Naive thymus-derived CD4-positive, alpha-beta T cell (primary cell): ENCODE results near the gene TAF3. TPM values are rescaled to one million over a fixed set of nuclear protein-coding genes. Genes with fewer than 3 reads are reported as not detected.

ENCODE experiments used
- ATAC-seq: fragments of 150-1000 bp; cut with Tn5 transposase; 2 replicates; pipeline ENCODE4 v1.10.0; 2021; ENCODE audit warnings: mild to moderate bottlenecking, moderate library complexity
- CTCF ChIA-PET: fragments of 350-600 bp; sonication (Branson Sonifier 250); formaldehyde crosslinking; loops from one replicate; lab custom pipeline; 2021; ENCODE audit warnings: antibody characterized with exemption; lab: Charles Lee
- POLR2A ChIA-PET: fragments of 350-600 bp; sonication (Branson Sonifier 250); formaldehyde crosslinking; loops from one replicate; lab custom pipeline; 2021; ENCODE audit warnings: antibody characterized with exemption, inconsistent platforms; lab: Charles Lee
- DNase-seq, 9 donors: peaks; one replicate each; pipeline versions ENCODE4 v3.0.0 to v3.0.0-alpha.2; 2020 to 2022; ENCODE audit warnings: mixed read lengths in 1 of 9
- H3K27ac ChIP-seq: one replicate; pipeline ENCODE4 v1.7.0; 2013; ENCODE audit warnings: mild to moderate bottlenecking, low read depth, low read length, moderate library complexity
- H3K27me3 ChIP-seq, 2 donors: one replicate each; pipeline ENCODE4 v1.7.0; 2013; ENCODE audit warnings: low read length in 2 of 2, mild to moderate bottlenecking in 2 of 2, moderate library complexity in 2 of 2; ENCODE audit not compliant: control insufficient read depth in 2 of 2, insufficient read depth in 2 of 2
- H3K36me3 ChIP-seq, 3 experiments: 1 replicate in 2 of 3; 2 replicates in 1 of 3; pipeline ENCODE4 v1.7.0; 2013; ENCODE audit warnings: low read length in 3 of 3, mild to moderate bottlenecking in 3 of 3, moderate library complexity in 1 of 3; ENCODE audit not compliant: insufficient read depth in 3 of 3, control insufficient read depth in 2 of 3
- H3K4me1 ChIP-seq, 2 donors: one replicate each; pipeline ENCODE4 v1.7.0; 2013; ENCODE audit warnings: low read length in 2 of 2, mild to moderate bottlenecking in 2 of 2, moderate library complexity in 1 of 2; ENCODE audit not compliant: control insufficient read depth in 2 of 2, insufficient read depth in 2 of 2
- H3K4me3 ChIP-seq: 2 replicates; pipeline ENCODE4 v1.7.0; 2013; ENCODE audit warnings: mild to moderate bottlenecking, low read length
- H3K9me3 ChIP-seq, 3 experiments: 1 replicate in 2 of 3; 2 replicates in 1 of 3; pipeline ENCODE4 v1.7.0; 2013; ENCODE audit warnings: low read length in 3 of 3; ENCODE audit not compliant: control insufficient read depth in 2 of 3
- H3K27ac Mint-ChIP-seq, 9 donors: one replicate each; pipeline ENCODE4 v1.8.0; 2020 to 2022; ENCODE audit warnings: mixed read lengths in 9 of 9, mild to moderate bottlenecking in 8 of 9, moderate library complexity in 5 of 9, inconsistent platforms in 2 of 9
- H3K27me3 Mint-ChIP-seq, 5 donors: one replicate each; pipeline ENCODE4 v1.8.0; 2021 to 2022; ENCODE audit warnings: mixed read lengths in 5 of 5, mild to moderate bottlenecking in 1 of 5
- H3K36me3 Mint-ChIP-seq, 5 donors: one replicate each; pipeline ENCODE4 v1.8.0; 2020 to 2022; ENCODE audit warnings: mixed read lengths in 5 of 5, mild to moderate bottlenecking in 3 of 5, inconsistent platforms in 1 of 5
- H3K4me1 Mint-ChIP-seq, 7 donors: one replicate each; pipeline ENCODE4 v1.8.0; 2020 to 2022; ENCODE audit warnings: mixed read lengths in 7 of 7, mild to moderate bottlenecking in 3 of 7, inconsistent platforms in 1 of 7
- H3K4me3 Mint-ChIP-seq, 10 donors: one replicate each; pipeline ENCODE4 v1.8.0; 2020 to 2022; ENCODE audit warnings: mild to moderate bottlenecking in 10 of 10, mixed read lengths in 10 of 10, moderate library complexity in 6 of 10, inconsistent platforms in 2 of 10
- H3K9me3 Mint-ChIP-seq, 11 donors: one replicate each; pipeline ENCODE4 v1.8.0; 2020 to 2022; ENCODE audit warnings: mixed read lengths in 11 of 11, mild to moderate bottlenecking in 4 of 11, inconsistent platforms in 1 of 11, moderate library complexity in 1 of 11
- intact Hi-C, 2 donors: fragments of 100-400 bp; cut with micrococcal nuclease; formaldehyde crosslinking; loops; one replicate each; pipeline ENCODE4 v1.15.1; 2023
- polyA plus RNA-seq, 2 donors: library from polyadenylated mRNA; unstranded; fragments of 300-500 nt; fragmentation: Illumina TruSeq; gene quantifications; one replicate each; pipeline ENCODE4 v1.2.3, GENCODE V29; 2021
- total RNA-seq, 6 experiments: library from RNA in 5 of 6; stranded (reverse) in 5 of 6; gene quantifications; 1 replicate in 5 of 6; 2 replicates in 1 of 6; pipeline ENCODE4 v1.2.3 and lab custom pipeline; 2021 to 2026

TAF3 gene
- total and polyA plus RNA-seq, 7 experiments from 2014 or later, result 12.2 to 23.9 (median 18.8) TPM

DNA sequence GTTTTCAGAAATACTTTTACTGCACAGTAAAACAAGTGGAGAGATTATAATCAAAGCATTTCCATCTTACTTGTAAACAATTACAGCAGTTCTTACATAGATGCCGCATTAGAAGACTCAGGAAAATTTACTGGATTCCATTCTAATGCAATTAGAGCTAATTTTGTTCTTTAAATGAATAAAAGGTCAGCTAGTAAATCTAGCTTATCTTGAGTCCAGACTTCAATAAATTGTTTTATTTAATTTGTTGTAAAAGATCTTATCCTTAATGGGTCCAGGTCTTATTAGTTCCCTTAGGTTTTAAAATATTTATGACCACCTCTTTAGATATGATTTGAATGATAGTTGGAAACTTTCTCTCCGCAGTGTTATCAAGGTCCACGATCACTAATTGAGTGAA, 166.0 kb downstream of the TAF3 start:
- Mint-ChIP-seq H3K36me3 (peaks cover 10 to 66% (median 41%) of the 10 kb centered on the region in 5 donors), H3K27me3 (no peaks in the 10 kb centered on the region), H3K9me3 (no peaks in the 10 kb centered on the region), H3K27ac (no peak overlapping the region), H3K4me1 (peaks cover 0 to 3% (median 0%) of the 10 kb centered on the region in 7 donors), H3K4me3 (no peak overlapping the region)
- DNase-seq (no peak), ATAC-seq (no peak)
- Histone ChIP-seq H3K9me3 (no peaks in the 10 kb centered on the region), H3K36me3 (peaks cover 0 to 13% (median 0%) of the 10 kb centered on the region in 3 experiments), H3K27ac (no peak overlapping the region), H3K4me3 (no peak overlapping the region), H3K4me1 (no peaks in the 10 kb centered on the region), H3K27me3 (no peaks in the 10 kb centered on the region)
- POLR2A ChIA-PET, result interaction anchor here (0.6 kb wide), 1 partner anchor 13 kb away, joined by 4 read pairs; no protein-coding TSS in a partner anchor
- intact Hi-C loops, result no loop called here
- CTCF ChIA-PET, result no interaction called here

DNA sequence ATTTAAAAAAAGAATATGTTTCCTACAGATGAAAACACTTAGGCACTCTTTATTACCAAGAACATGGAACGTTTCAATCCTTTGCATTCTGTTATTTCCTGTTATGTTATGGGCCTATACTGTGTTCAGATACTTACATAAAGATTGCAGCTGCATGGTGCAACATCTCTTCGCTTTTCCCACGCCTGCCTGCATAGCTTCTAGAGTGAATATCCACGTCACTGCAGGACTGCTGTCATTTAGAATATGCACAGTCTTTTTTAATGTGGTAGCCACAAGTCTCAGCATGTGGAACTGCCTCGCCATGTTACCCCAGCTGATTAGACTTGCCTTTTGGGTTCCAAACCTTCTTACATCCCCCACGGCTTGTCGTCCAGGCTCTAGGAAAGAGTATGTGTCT, 166.6 kb downstream of the TAF3 start:
- DNase-seq (no peak), ATAC-seq (no peak)
- H3K4me3 ChIP-seq, result no peak overlapping the region
- no peaks in the 10 kb centered on the region for H3K4me1 ChIP-seq
- no peaks in the 10 kb centered on the region for H3K27me3 ChIP-seq
- Mint-ChIP-seq H3K27ac (no peak overlapping the region), H3K9me3 (no peaks in the 10 kb centered on the region), H3K4me3 (no peak overlapping the region), H3K27me3 (no peaks in the 10 kb centered on the region), H3K36me3 (peaks cover 10 to 62% (median 39%) of the 10 kb centered on the region in 5 donors), H3K4me1 (peaks cover 0 to 3% (median 0%) of the 10 kb centered on the region in 7 donors)
- no peak overlapping the region for H3K27ac ChIP-seq
- CTCF ChIA-PET, result interaction anchor here (0.6 kb wide), 1 partner anchor 107 kb away, joined by 4 read pairs; no protein-coding TSS in a partner anchor
- POLR2A ChIA-PET, result interaction anchor here (0.6 kb wide), 1 partner anchor 13 kb away, joined by 4 read pairs; no protein-coding TSS in a partner anchor
- no peaks in the 10 kb centered on the region for H3K9me3 ChIP-seq
- H3K36me3 ChIP-seq, result peaks cover 0 to 13% (median 0%) of the 10 kb centered on the region in 3 experiments
- intact Hi-C loops, result no loop called here

GRCh38 chr10:7986851-7987250, 168.5 kb downstream of the TAF3 start:
- no peak overlapping the region for H3K4me3 Mint-ChIP-seq
- H3K9me3 Mint-ChIP-seq, result no peaks in the 10 kb centered on the region
- H3K36me3 Mint-ChIP-seq, result peaks cover 5 to 57% (median 35%) of the 10 kb centered on the region in 5 donors
- peaks cover 0 to 3% (median 0%) of the 10 kb centered on the region in 7 donors for H3K4me1 Mint-ChIP-seq
- Histone ChIP-seq H3K4me3 (no peak overlapping the region), H3K27me3 (no peaks in the 10 kb centered on the region), H3K36me3 (peaks cover 0 to 10% (median 0%) of the 10 kb centered on the region in 3 experiments), H3K27ac (no peak overlapping the region), H3K9me3 (no peaks in the 10 kb centered on the region), H3K4me1 (no peaks in the 10 kb centered on the region)
- no peaks in the 10 kb centered on the region for H3K27me3 Mint-ChIP-seq
- no peak for DNase-seq
- CTCF ChIA-PET, result no interaction called here
- POLR2A ChIA-PET, result no interaction called here
- H3K27ac Mint-ChIP-seq, result no peak overlapping the region
- intact Hi-C loops, result no loop called here
- ATAC-seq, result no peak

- DNase-seq (no peak), ATAC-seq (no peak)
- no peak overlapping the region for H3K27ac ChIP-seq
- Mint-ChIP-seq H3K27me3 (no peaks in the 10 kb centered on the region), H3K4me3 (no peak overlapping the region), H3K4me1 (peaks cover 0 to 4% (median 0%) of the 10 kb centered on the region in 7 donors), H3K27ac (no peak overlapping the region), H3K36me3 (peaks cover 5 to 64% (median 40%) of the 10 kb centered on the region in 5 donors), H3K9me3 (no peaks in the 10 kb centered on the region)
- POLR2A ChIA-PET, result no interaction called here
- intact Hi-C loops, result no loop called here
- H3K9me3 ChIP-seq, result no peaks in the 10 kb centered on the region
- CTCF ChIA-PET, result no interaction called here
- peaks cover 0 to 4% (median 0%) of the 10 kb centered on the region in 3 experiments for H3K36me3 ChIP-seq
- H3K4me1 ChIP-seq, result no peaks in the 10 kb centered on the region
- no peak overlapping the region for H3K4me3 ChIP-seq
- no peaks in the 10 kb centered on the region for H3K27me3 ChIP-seq
Observed at GRCh38 chr10:7988989-7989388, 170.7 kb downstream of the TAF3 start.

DNA sequence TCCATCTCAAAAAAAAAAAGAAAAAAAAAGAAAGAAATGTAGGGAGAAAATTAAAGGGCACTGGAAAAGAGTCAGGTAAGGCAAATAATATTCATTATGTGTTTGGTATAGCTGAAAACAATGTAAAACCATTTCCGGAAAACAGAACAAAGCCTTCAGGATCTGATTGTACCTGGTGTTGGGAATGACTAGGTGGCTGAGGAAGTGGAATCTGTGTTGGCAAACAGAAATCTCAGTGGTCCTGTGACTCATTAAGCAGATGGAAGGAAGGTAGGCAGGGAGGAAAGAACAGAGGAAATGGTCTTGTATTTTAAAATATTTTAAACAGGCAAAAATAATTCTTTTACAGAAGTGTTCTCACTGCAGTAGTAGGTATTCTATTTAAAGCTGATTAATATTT, 180.5 kb downstream of the TAF3 start:
- H3K4me1 Mint-ChIP-seq, result no peaks in the 10 kb centered on the region
- H3K9me3 ChIP-seq, result no peaks in the 10 kb centered on the region
- no peak overlapping the region for H3K27ac Mint-ChIP-seq
- ChIA-PET CTCF (no interaction called here), POLR2A (no interaction called here)
- no peaks in the 10 kb centered on the region for H3K4me1 ChIP-seq
- no peak overlapping the region for H3K4me3 Mint-ChIP-seq
- H3K27me3 Mint-ChIP-seq, result no peaks in the 10 kb centered on the region
- no peak overlapping the region for H3K4me3 ChIP-seq
- ATAC-seq (no peak), DNase-seq (no peak)
- intact Hi-C loops, result no loop called here
- peaks cover 13 to 58% (median 52%) of the 10 kb centered on the region in 5 donors for H3K36me3 Mint-ChIP-seq
- H3K27me3 ChIP-seq, result no peaks in the 10 kb centered on the region
- H3K9me3 Mint-ChIP-seq, result peaks cover 3 to 29% (median 16%) of the 10 kb centered on the region in 11 donors
- no peak overlapping the region for H3K27ac ChIP-seq
- peaks cover 0 to 3% (median 0%) of the 10 kb centered on the region in 3 experiments for H3K36me3 ChIP-seq

GRCh38 chr10:8004469-8005000, 186.2 kb downstream of the TAF3 start:
- Histone ChIP-seq H3K27ac (no peak overlapping the region), H3K9me3 (no peaks in the 10 kb centered on the region), H3K4me1 (no peaks in the 10 kb centered on the region), H3K4me3 (no peak overlapping the region), H3K36me3 (peaks cover 0 to 14% (median 0%) of the 10 kb centered on the region in 3 experiments), H3K27me3 (no peaks in the 10 kb centered on the region)
- no peak for DNase-seq
- Mint-ChIP-seq H3K4me3 (no peak overlapping the region), H3K27me3 (no peaks in the 10 kb centered on the region), H3K9me3 (peaks cover 4 to 44% (median 19%) of the 10 kb centered on the region in 11 donors), H3K27ac (no peak overlapping the region), H3K36me3 (peaks cover 13 to 72% (median 55%) of the 10 kb centered on the region in 5 donors), H3K4me1 (no peaks in the 10 kb centered on the region)
- no peak for ATAC-seq
- ChIA-PET CTCF (interaction anchor here (0.7 kb wide), 1 partner anchor 548 kb away, joined by 3 read pairs; no protein-coding TSS in a partner anchor), POLR2A (no interaction called here)
- intact Hi-C loops, result no loop called here
